Suprapubic skin (tissue), 4 donors: ENCODE data around the gene DSE. TPM values are rescaled to one million over a fixed set of nuclear protein-coding genes. Genes with fewer than 3 reads are reported as not detected.

Source experiments
- total RNA-seq, 4 donors: library from RNA; depleted of rRNA; stranded (reverse); fragments of >200 nt; gene quantifications; one replicate each; pipeline ENCODE4 v1.1.0, GENCODE V29; 2016

DSE gene
- total RNA-seq, 4 donors from 2014 or later: 36.0 to 40.0 (median 37.2) TPM

Other genes starting within 250 kb of the DSE start
- gene COL10A1, start 244.8 kb upstream of the DSE start, total RNA-seq: not detected
- 10 to 100 TPM; 11.2 to 21.8 (median 16.7) TPM for gene TSPYL4, start 116.9 kb upstream of the DSE start, total RNA-seq
- gene TSPYL1, start 91.0 kb upstream of the DSE start, total RNA-seq: 10 to 100 TPM; 48.0 to 95.2 (median 67.0) TPM
- 1 to 10 TPM in 2 of 4 donors, under 1 TPM in 1, not detected in 1; 0.76 to 4.1 (median 1.2) TPM for gene CALHM6, start 90.4 kb downstream of the DSE start, total RNA-seq
- 1 to 10 TPM in 3 of 4 donors, under 1 TPM in 1; 0.89 to 5.9 (median 1.4) TPM for gene CALHM5, start 140.7 kb downstream of the DSE start, total RNA-seq
- not detected for gene TRAPPC3L, start 174.7 kb downstream of the DSE start, total RNA-seq
- gene CALHM4, start 182.8 kb downstream of the DSE start, total RNA-seq: 10 to 100 TPM in 1 of 4 donors, 1 to 10 TPM in 2, not detected in 1; 1.8 to 12.5 (median 2.6) TPM
- 10 to 100 TPM; 24.6 to 38.1 (median 27.1) TPM for gene RWDD1, start 200.6 kb downstream of the DSE start, total RNA-seq
- 1 to 10 TPM in 1 of 4 donors, under 1 TPM in 2, not detected in 1; 0.25 to 2.0 (median 0.81) TPM for gene RSPH4A, start 245.5 kb downstream of the DSE start, total RNA-seq